Activated T-cell treated with anti-CD3 and anti-CD28 coated beads, Interleukin-2, amount 50 U/mL, for 4 hours (primary cell): ENCODE measurements around the gene ADIG. TPM values are rescaled to one million over a fixed set of nuclear protein-coding genes. Genes with fewer than 3 reads are reported as not detected.
"Not testable (repeated sequence)": the region's sequence is repeated elsewhere in the genome, so short reads cannot be mapped to it uniquely, and the experiment has no call there.

Source experiments
- ATAC-seq, 2 donors: fragments of 200-7000 bp; cut with Tn5 transposase; one replicate each; pipeline ENCODE4 v1.10.0; 2021
- DNase-seq: peaks from one replicate; pipeline ENCODE4 v3.0.0-alpha.2; 2020
- H3K27me3 Mint-ChIP-seq: one replicate; pipeline ENCODE4 v1.8.0; 2021; ENCODE audit warnings: low read depth, mixed read lengths
- H3K36me3 Mint-ChIP-seq: one replicate; pipeline ENCODE4 v1.8.0; 2022; ENCODE audit warnings: mixed read lengths; ENCODE audit not compliant: insufficient read depth
- H3K4me1 Mint-ChIP-seq: one replicate; pipeline ENCODE4 v1.8.0; 2021; ENCODE audit warnings: low read depth, mixed read lengths
- H3K4me3 Mint-ChIP-seq: one replicate; pipeline ENCODE4 v1.8.0; 2021; ENCODE audit warnings: mild to moderate bottlenecking, moderate library complexity, mixed read lengths
- H3K9me3 Mint-ChIP-seq: one replicate; pipeline ENCODE4 v1.8.0; 2021; ENCODE audit warnings: mixed read lengths
- total RNA-seq, 3 donors: library from RNA; stranded (reverse); gene quantifications; one replicate each; pipeline ENCODE4 v1.2.1, GENCODE V29; 2021

ADIG gene
- total RNA-seq, 3 donors from 2014 or later, result not detected

- no peaks in the 10 kb centered on the region for H3K36me3 Mint-ChIP-seq
- DNase-seq (no peak), ATAC-seq (no peak)
- H3K27me3 Mint-ChIP-seq, result peaks cover 4% of the 10 kb centered on the region
- H3K4me3 Mint-ChIP-seq, result no peak overlapping the region
- H3K4me1 Mint-ChIP-seq, result no peaks in the 10 kb centered on the region
- H3K9me3 Mint-ChIP-seq, result no peaks in the 10 kb centered on the region
These were observed 5.2 kb downstream of the ADIG start for GRCh38 chr20:38586181-38586525.

- peaks cover 4% of the 10 kb centered on the region for H3K27me3 Mint-ChIP-seq
These were observed 7.3 kb downstream of the ADIG start for GRCh38 chr20:38588303-38588702.

GRCh38 chr20:38589351-38589750 lies 8.4 kb downstream of the ADIG start:
- no peaks in the 10 kb centered on the region for H3K9me3 Mint-ChIP-seq
- no peaks in the 10 kb centered on the region for H3K4me1 Mint-ChIP-seq
- peaks cover 4% of the 10 kb centered on the region for H3K27me3 Mint-ChIP-seq
- no peaks in the 10 kb centered on the region for H3K36me3 Mint-ChIP-seq
- DNase-seq (no peak), ATAC-seq (no peak)
- H3K4me3 Mint-ChIP-seq, result no peak overlapping the region

More at GRCh38 chr20:38588303-38588702, 7.3 kb downstream of the ADIG start:
- H3K4me1 Mint-ChIP-seq, result no peaks in the 10 kb centered on the region
- no peak overlapping the region for H3K4me3 Mint-ChIP-seq
- H3K36me3 Mint-ChIP-seq, result no peaks in the 10 kb centered on the region
- ATAC-seq (no peak), DNase-seq (no peak)
- H3K9me3 Mint-ChIP-seq, result no peaks in the 10 kb centered on the region

- DNase-seq (no peak), ATAC-seq (no peak)
- H3K36me3 Mint-ChIP-seq, result no peaks in the 10 kb centered on the region
- H3K4me1 Mint-ChIP-seq, result no peaks in the 10 kb centered on the region
- H3K9me3 Mint-ChIP-seq, result no peaks in the 10 kb centered on the region
- H3K27me3 Mint-ChIP-seq, result peaks cover 4% of the 10 kb centered on the region
- no peak overlapping the region for H3K4me3 Mint-ChIP-seq
These were observed 9.1 kb downstream of the ADIG start for GRCh38 chr20:38589967-38590675.

GRCh38 chr20:38590676-38591473 lies 9.9 kb downstream of the ADIG start:
- H3K27me3 Mint-ChIP-seq, result peaks cover 4% of the 10 kb centered on the region
- H3K9me3 Mint-ChIP-seq, result no peaks in the 10 kb centered on the region
- H3K36me3 Mint-ChIP-seq, result no peaks in the 10 kb centered on the region
- no peak overlapping the region for H3K4me3 Mint-ChIP-seq
- no peaks in the 10 kb centered on the region for H3K4me1 Mint-ChIP-seq
- DNase-seq, result no peak
- ATAC-seq, result no peak

GRCh38 chr20:38591474-38592410 lies 10.7 kb downstream of the ADIG start:
- no peak for ATAC-seq
- Mint-ChIP-seq H3K4me1 (no peaks in the 10 kb centered on the region), H3K27me3 (peaks cover 4% of the 10 kb centered on the region), H3K36me3 (no peaks in the 10 kb centered on the region), H3K4me3 (no peak overlapping the region), H3K9me3 (no peaks in the 10 kb centered on the region)
- no peak for DNase-seq

GRCh38 chr20:38592411-38592790 lies 11.4 kb downstream of the ADIG start:
- not testable (repeated sequence) for DNase-seq, H3K4me3 Mint-ChIP-seq, H3K36me3 Mint-ChIP-seq, H3K9me3 Mint-ChIP-seq, H3K4me1 Mint-ChIP-seq, H3K27me3 Mint-ChIP-seq, ATAC-seq

GRCh38 chr20:38594281-38594680 lies 13.3 kb downstream of the ADIG start:
- DNase-seq, H3K9me3 Mint-ChIP-seq, H3K4me3 Mint-ChIP-seq, H3K27me3 Mint-ChIP-seq, ATAC-seq, H3K4me1 Mint-ChIP-seq, H3K36me3 Mint-ChIP-seq: not testable (repeated sequence)

- H3K4me3 Mint-ChIP-seq, H3K4me1 Mint-ChIP-seq, H3K36me3 Mint-ChIP-seq, DNase-seq, ATAC-seq, H3K9me3 Mint-ChIP-seq: not testable (repeated sequence)
- peaks cover 14% of the 10 kb centered on the region for H3K27me3 Mint-ChIP-seq
These were observed 14.9 kb downstream of the ADIG start for GRCh38 chr20:38595886-38596285.

GRCh38 chr20:38599410-38599882 lies 18.4 kb downstream of the ADIG start:
- Mint-ChIP-seq H3K4me1 (peaks cover 3% of the 10 kb centered on the region), H3K4me3 (no peak overlapping the region), H3K27me3 (peaks cover 41% of the 10 kb centered on the region), H3K36me3 (no peaks in the 10 kb centered on the region), H3K9me3 (no peaks in the 10 kb centered on the region)
- DNase-seq, result no peak
- ATAC-seq, result no peak

- ATAC-seq (no peak), DNase-seq (no peak)
- H3K9me3 Mint-ChIP-seq, result no peaks in the 10 kb centered on the region
- no peak overlapping the region for H3K4me3 Mint-ChIP-seq
- no peaks in the 10 kb centered on the region for H3K36me3 Mint-ChIP-seq
- peaks cover 3% of the 10 kb centered on the region for H3K4me1 Mint-ChIP-seq
- H3K27me3 Mint-ChIP-seq, result peaks cover 44% of the 10 kb centered on the region
These were observed 19.1 kb downstream of the ADIG start for GRCh38 chr20:38600057-38600456.

GRCh38 chr20:38601216-38602184 lies 20.5 kb downstream of the ADIG start, which contains the start of gene ARHGAP40:
Gene ARHGAP40 (plus strand): TSS chr20:38601809.
- Mint-ChIP-seq H3K36me3 (no peaks in the 10 kb centered on the region), H3K27me3 (peaks cover 52% of the 10 kb centered on the region), H3K4me3 (no peak within 1 kb of the TSS), H3K9me3 (no peaks in the 10 kb centered on the region), H3K4me1 (peaks cover 3% of the 10 kb centered on the region)
- DNase-seq (no peak), ATAC-seq (peak; percentile 84 to 85)

- Mint-ChIP-seq H3K27me3 (peaks cover 56% of the 10 kb centered on the region), H3K9me3 (no peaks in the 10 kb centered on the region), H3K4me1 (peaks cover 3% of the 10 kb centered on the region), H3K4me3 (no peak overlapping the region), H3K36me3 (no peaks in the 10 kb centered on the region)
- DNase-seq (no peak), ATAC-seq (no peak)
These were observed 21.2 kb downstream of the ADIG start for GRCh38 chr20:38602185-38602581.
